Measurements from ENCODE around the gene VARS1. TPM values are rescaled to one million over a fixed set of nuclear protein-coding genes. Genes with fewer than 3 reads are reported as not detected.
"Not testable (repeated sequence)": the region's sequence is repeated elsewhere in the genome, so short reads cannot be mapped to it uniquely, and the experiment has no call there.

The VARS1 gene
- total RNA-seq, 6 donors from 2014 or later: 21.2 to 67.8 (median 39.7) TPM

GRCh38 chr6:31826793-31827285, 31.3 kb upstream of the VARS1 start:
- Histone ChIP-seq H3K27ac (peak overlapping the region; percentile 88 to 99 (median 96)), H3K27me3 (no peaks in the 10 kb centered on the region), H3K4me3 (peak overlapping the region; percentile 40 to 80 (median 56)), H3K36me3 (no peaks in the 10 kb centered on the region), H3K9me3 (no peaks in the 10 kb centered on the region), H3K4me1 (peaks cover 42 to 55% (median 50%) of the 10 kb centered on the region in 4 donors)
- WGBS, 2 donors: 0% methylated on average over 13 of the region's 13 CpGs
- TF ChIP-seq CTCF (IDR thresholded peaks at IDR 0.05): no peak
- TF ChIP-seq POLR2A (IDR thresholded peaks at IDR 0.05): peak in 3 of 4 donors; percentile 25 to 85 (median 64)
- TF ChIP-seq POLR2AphosphoS5 (IDR thresholded peaks at IDR 0.05): peak in 1 of 2 donors; percentile 41
- ATAC-seq (ENCODE audit: low FRiP score in 2 of 2) (peak; percentile 70 to 81), DNase-seq (peak; percentile 90 to 92)

- H3K36me3 ChIP-seq: no peaks in the 10 kb centered on the region
- H3K27me3 ChIP-seq: no peaks in the 10 kb centered on the region
- ATAC-seq (ENCODE audit: low FRiP score in 2 of 2) (no peak), DNase-seq (no peak)
- peaks cover 36 to 53% (median 47%) of the 10 kb centered on the region in 4 donors for H3K4me1 ChIP-seq
- TF ChIP-seq CTCF (IDR thresholded peaks at IDR 0.05) (no peak), POLR2A (IDR thresholded peaks at IDR 0.05) (no peak), EP300 (IDR thresholded peaks at IDR 0.05) (no peak), POLR2AphosphoS5 (IDR thresholded peaks at IDR 0.05) (no peak)
- WGBS, 2 donors: 63 to 72% methylated on average over 4 of the region's 4 CpGs
- H3K27ac ChIP-seq: peak overlapping the region; percentile 88 to 99 (median 96)
- H3K4me3 ChIP-seq: no peak overlapping the region
- no peaks in the 10 kb centered on the region for H3K9me3 ChIP-seq
Observed at GRCh38 chr6:31825553-31825952, 30.0 kb upstream of the VARS1 start.

GRCh38 chr6:31823592-31824196, 28.1 kb upstream of the VARS1 start:
- ATAC-seq (ENCODE audit: low FRiP score in 2 of 2); H3K36me3 ChIP-seq; H3K27me3 ChIP-seq; H3K9me3 ChIP-seq; DNase-seq: not testable (repeated sequence)
- WGBS, 2 donors: 65 to 87% methylated on average over 9 of the region's 9 CpGs
- Histone ChIP-seq H3K27ac (peak overlapping the region; percentile 35 to 99 (median 96)), H3K4me3 (peak overlapping the region in 1 of 4 donors; percentile 55), H3K4me1 (peaks cover 53 to 71% (median 64%) of the 10 kb centered on the region in 4 donors)

GRCh38 chr6:31822036-31822821, 26.7 kb upstream of the VARS1 start:
- H3K36me3 ChIP-seq: no peaks in the 10 kb centered on the region
- H3K9me3 ChIP-seq: no peaks in the 10 kb centered on the region
- peaks cover 64 to 81% (median 76%) of the 10 kb centered on the region in 4 donors for H3K4me1 ChIP-seq
- peak in 1 of 2 donors; percentile 87 for DNase-seq
- H3K4me3 ChIP-seq: peak overlapping the region; percentile 16 to 57 (median 50)
- H3K27ac ChIP-seq: peak overlapping the region; percentile 93 to 99 (median 96)
- no peaks in the 10 kb centered on the region for H3K27me3 ChIP-seq
- WGBS, 2 donors: 1 to 3% methylated on average over 22 to 24 of the region's 25 CpGs
- ATAC-seq (ENCODE audit: low FRiP score in 2 of 2): peak; percentile 75 to 76
- TF ChIP-seq CTCF (IDR thresholded peaks at IDR 0.05): no peak
- peak in 2 of 4 donors; percentile 60 to 84 for TF ChIP-seq POLR2A (IDR thresholded peaks at IDR 0.05)
- peak in 2 of 4 donors; percentile 31 to 62 for TF ChIP-seq EP300 (IDR thresholded peaks at IDR 0.05)
- TF ChIP-seq POLR2AphosphoS5 (IDR thresholded peaks at IDR 0.05): peak; percentile 72 to 93

- WGBS, 2 donors: 5 to 6% methylated on average over 37 to 39 of the region's 39 CpGs
- Histone ChIP-seq H3K36me3 (no peaks in the 10 kb centered on the region), H3K4me3 (peak overlapping the region; percentile 7 to 57 (median 50)), H3K27me3 (no peaks in the 10 kb centered on the region), H3K27ac (peak overlapping the region; percentile 93 to 99 (median 96)), H3K9me3 (no peaks in the 10 kb centered on the region), H3K4me1 (peaks cover 62 to 79% (median 74%) of the 10 kb centered on the region in 4 donors)
- DNase-seq (peak; percentile 80 to 94), ATAC-seq (ENCODE audit: low FRiP score in 2 of 2) (peak; percentile 74 to 77)
- TF ChIP-seq POLR2A (IDR thresholded peaks at IDR 0.05): peak in 1 of 4 donors; percentile 26
- TF ChIP-seq CTCF (IDR thresholded peaks at IDR 0.05): no peak
- TF ChIP-seq POLR2AphosphoS5 (IDR thresholded peaks at IDR 0.05): peak; percentile 8 to 17
Observed at GRCh38 chr6:31821301-31822035, 25.9 kb upstream of the VARS1 start.

GRCh38 chr6:31820399-31820798, 24.8 kb upstream of the VARS1 start:
- not testable (repeated sequence) for H3K36me3 ChIP-seq; H3K27me3 ChIP-seq; ATAC-seq (ENCODE audit: low FRiP score in 2 of 2); DNase-seq; H3K9me3 ChIP-seq; H3K4me3 ChIP-seq
- 89 to 92% methylated on average over 10 of the region's 10 CpGs for WGBS, 2 donors
- Histone ChIP-seq H3K27ac (peak overlapping the region in 3 of 4 donors; percentile 5 to 98 (median 93)), H3K4me1 (peaks cover 51 to 70% (median 64%) of the 10 kb centered on the region in 4 donors)

Data from upper lobe of left lung (tissue), 6 donors.